HG02623 (cell line): ENCODE measurements around the gene CCDC57.
A peak's percentile ranks its signal among the peaks of the same experiment; 100 is the strongest.

Source experiments
- ATAC-seq: cut with Tn5 transposase; IDR thresholded peaks from one replicate; pipeline ENCODE4 v1.9.1; 2021; ENCODE audit warnings: moderate library complexity; ENCODE audit not compliant: unreplicated experiment

CCDC57 gene

DNA sequence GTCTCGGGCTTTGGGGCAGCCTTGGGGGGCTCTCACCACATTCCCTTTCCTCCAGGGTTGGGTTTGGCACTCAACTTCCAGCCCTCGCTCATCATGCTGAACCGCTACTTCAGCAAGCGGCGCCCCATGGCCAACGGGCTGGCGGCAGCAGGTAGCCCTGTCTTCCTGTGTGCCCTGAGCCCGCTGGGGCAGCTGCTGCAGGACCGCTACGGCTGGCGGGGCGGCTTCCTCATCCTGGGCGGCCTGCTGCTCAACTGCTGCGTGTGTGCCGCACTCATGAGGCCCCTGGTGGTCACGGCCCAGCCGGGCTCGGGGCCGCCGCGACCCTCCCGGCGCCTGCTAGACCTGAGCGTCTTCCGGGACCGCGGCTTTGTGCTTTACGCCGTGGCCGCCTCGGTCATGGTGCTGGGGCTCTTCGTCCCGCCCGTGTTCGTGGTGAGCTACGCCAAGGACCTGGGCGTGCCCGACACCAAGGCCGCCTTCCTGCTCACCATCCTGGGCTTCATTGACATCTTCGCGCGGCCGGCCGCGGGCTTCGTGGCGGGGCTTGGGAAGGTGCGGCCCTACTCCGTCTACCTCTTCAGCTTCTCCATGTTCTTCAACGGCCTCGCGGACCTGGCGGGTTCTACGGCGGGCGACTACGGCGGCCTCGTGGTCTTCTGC lies 24.6 kb upstream of the CCDC57 start:
- ATAC-seq, result no peak

DNA sequence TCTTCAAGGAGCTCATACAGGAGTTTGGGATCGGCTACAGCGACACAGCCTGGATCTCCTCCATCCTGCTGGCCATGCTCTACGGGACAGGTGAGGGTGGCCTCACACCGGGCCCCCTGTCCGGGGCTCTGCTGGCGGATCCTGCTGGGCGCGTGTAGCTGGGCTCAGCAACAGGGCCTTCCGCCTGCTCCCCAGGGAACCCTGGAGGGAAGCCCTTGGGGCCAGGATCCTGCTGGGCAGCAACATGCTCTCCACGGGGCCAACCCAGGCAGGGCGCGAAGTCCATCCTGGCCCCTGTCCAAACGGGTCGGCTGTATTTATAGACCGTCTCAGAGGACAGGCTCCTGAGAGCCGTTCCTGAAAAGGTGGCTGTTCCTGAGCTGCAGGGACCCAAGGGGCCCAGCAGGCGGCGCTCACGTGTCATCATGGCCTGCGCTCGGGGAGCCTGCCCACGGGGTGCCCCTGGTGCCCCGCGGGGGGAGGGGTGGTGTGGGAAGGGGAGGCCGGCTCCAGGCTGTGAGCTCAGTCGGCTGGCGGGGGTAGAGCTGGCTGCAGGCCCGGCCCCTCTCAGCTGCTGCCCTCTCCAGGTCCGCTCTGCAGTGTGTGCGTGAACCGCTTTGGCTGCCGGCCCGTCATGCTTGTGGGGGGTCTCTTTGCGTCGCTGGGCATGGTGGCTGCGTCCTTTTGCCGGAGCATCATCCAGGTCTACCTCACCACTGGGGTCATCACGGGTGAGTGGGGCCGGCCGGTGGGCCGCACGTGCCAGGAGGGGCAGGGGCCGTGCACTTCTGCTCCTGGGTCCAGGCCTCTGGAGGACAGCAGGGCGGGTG lies 23.7 kb upstream of the CCDC57 start:
- no peak for ATAC-seq

DNA sequence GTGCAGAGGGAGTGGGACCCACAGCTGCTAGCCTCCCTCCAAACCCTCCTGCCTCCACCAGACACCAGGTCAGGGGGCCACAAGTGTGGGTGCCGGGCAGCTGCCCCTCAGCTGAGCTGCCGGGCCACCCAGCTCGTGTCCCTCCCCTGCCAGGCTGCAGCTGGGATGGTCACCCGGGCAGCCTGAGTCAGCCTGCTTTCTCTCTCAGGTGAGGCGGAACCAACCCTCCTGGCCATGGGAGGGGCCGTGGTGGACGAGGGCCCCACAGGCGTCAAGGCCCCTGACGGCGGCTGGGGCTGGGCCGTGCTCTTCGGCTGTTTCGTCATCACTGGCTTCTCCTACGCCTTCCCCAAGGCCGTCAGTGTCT lies 23.1 kb upstream of the CCDC57 start:
- no peak for ATAC-seq

GRCh38 chr17:82235056-82235774 lies 22.6 kb upstream of the CCDC57 start:
- ATAC-seq, result no peak

DNA sequence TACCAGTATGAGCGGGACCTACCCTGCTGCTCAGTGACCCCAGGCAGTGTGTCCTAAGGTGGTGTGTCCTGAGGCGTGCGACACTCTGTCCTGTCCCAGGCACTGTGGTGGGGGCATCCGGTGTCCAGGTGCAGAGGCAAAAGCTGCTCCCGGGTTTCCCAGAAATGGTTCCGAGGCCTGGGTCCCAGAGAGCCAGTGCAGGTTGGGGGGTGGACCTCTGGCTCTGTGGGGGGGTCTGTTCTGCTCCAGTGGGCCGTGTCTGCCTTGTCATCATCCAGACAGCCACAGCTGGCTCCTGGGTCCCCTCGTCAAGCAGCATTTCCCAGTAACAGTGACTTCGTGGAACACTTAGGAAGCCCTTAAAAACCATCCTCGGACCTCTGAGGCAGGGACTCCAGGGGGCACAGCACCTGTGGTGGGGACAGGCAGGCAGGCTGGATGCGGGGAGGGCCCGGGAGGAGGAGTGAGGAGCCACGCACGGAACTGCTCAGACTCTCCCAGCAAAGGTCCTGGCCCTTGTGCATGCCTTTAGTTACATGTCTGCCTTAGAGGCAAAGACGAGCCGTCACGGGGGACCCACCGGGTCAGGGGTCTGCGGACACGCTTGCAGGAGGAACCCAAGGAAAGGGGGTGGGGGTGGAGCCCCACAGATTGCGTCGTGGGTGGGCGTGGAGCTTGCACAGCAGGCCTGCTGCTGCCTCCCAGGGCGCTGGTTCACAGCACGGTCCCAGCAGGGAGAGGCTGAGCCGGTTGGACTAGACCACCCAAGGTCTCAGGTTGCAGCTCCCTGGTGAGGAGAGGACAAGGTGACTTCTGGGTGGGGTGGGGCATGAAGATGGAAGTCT lies 21.8 kb upstream of the CCDC57 start:
- ATAC-seq, result no peak

DNA sequence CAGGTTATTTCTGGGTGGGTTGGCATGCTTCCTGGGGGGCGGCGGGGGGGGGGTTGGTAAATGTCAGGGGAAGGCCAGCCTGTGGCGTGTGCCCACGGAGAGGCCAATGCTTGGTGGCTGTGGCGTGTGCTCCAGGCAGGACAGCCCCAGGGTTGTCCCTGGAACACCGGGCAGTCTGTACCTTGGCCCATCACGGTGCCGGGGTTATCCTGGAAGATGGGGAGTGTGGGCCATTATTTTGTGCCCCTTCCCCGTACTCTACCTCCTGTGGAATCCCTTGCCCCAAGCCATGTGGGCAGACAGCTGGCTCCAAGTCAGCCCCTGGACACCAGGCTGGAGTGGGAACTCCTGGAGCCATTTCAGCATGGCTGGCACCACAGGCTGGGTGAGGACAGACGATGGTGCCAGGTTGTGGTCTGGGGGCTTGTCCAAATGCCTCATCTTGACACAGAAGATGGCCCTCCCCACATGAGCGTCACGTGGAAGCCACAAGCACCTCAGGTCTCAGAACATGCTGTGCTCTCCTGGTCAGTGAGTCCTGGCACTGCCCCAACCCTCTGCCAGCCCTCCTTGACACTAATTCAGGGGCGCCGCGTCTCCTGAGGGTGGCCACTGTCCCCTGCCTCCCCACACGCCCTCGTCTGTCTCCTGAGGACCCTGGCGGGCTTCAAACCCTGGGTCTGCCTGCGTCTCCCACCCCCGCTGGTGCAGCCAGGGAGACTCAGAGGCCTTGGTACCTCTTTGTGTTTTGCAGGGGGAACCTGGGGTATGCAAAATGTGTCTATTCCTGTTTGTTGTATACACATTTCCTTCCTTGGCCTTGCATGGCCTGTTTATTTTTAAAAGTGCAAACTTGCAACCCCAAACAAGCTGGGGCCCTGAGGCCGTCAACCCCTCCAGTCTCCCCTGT lies 20.5 kb upstream of the CCDC57 start:
- ATAC-seq, result no peak

- ATAC-seq, result no peak
These were observed 19.7 kb upstream of the CCDC57 start for GRCh38 chr17:82232322-82232820.

GRCh38 chr17:82231562-82232321 lies 19.1 kb upstream of the CCDC57 start:
- ATAC-seq, result no peak

- no peak for ATAC-seq
These were observed 18.6 kb upstream of the CCDC57 start for GRCh38 chr17:82231312-82231561.

DNA sequence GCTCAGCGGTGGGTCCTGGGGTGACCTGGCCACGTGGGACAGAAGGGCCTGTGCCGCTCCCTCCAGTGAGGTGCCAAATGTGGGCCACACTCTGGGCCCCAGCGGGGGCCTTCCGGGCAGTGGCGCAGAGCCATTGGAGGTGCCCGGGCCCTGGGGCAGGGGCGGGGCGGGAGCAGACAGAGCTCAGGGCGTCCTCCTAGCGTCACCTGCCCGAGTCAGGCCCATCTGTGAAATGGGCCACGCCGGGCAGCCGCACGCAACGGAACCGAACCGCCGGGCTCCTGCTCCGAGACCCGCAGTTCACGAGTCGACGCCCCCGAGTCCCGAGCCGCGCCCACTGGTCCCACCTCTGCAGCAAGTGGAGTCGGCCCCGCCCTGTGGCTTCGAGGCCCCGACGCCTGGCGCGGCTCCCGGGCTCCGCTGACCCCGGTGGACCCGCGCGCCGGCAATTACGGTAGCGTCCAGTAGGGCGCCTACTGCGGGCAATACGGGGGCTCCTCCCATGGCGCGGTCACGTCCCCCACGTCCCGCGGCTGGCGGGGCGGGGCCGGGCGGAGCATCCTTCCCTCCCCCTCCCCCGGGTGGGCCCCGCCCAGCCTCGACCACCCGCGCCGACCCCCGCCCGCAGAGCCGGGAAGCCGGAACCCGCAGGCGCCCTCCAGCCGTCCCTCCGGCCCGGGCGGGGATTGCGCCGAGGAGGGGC lies 18.1 kb upstream of the CCDC57 start:
- ATAC-seq, result peak; percentile 39

GRCh38 chr17:82229698-82230608 lies 17.3 kb upstream of the CCDC57 start:
- ATAC-seq, result no peak

DNA sequence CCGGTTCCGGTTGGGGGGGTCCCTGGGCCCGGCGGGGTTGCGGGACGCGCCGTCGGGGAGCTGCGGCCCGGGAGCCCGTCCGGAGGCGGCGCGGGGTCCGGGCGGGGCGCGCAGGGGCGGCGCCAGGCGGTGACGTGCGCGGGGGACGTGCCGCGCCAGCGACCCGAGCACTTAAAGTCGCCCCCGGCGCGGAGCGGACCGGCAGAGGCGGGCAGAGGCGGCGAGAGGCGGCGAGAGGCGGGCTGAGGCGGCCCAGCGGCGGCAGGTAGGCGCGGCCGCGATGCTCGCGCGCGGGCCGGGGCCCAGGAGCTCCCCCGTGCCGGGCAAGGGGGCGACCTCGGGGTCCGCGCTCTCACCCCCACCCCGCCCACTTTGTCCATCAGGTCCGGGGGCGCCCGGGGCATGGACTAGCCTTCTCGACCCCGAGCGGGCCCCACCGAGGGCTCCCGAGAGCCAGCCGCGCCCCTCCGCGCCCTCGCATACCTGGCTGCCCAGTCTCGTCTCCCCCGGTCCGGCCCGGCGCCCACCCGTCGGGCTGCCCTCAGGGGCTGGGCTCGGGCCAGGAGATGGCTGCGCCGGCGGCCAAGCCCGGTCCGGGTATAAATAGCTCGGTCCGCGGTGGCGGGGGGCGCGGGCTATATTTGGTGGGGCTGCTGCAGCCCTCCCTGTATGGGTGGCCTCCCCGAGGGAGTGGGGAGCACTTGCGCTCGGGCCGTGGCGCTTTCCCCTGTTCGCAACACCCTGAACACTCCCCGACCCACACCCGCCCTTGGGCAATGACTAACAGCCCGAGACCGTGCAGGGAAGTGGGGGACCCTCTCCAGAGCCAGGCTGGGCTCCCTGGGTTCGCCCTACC lies 16.4 kb upstream of the CCDC57 start, which contains the start of gene SLC16A3:
TSS of gene SLC16A3 (plus strand) at position 201 of the 856 bp plus-strand sequence. CDS start 6,967 bp downstream, outside the sequence.
- peak; percentile 29 for ATAC-seq

- peak; percentile 24 for ATAC-seq
These were observed 15.7 kb upstream of the CCDC57 start for GRCh38 chr17:82228278-82228841.

DNA sequence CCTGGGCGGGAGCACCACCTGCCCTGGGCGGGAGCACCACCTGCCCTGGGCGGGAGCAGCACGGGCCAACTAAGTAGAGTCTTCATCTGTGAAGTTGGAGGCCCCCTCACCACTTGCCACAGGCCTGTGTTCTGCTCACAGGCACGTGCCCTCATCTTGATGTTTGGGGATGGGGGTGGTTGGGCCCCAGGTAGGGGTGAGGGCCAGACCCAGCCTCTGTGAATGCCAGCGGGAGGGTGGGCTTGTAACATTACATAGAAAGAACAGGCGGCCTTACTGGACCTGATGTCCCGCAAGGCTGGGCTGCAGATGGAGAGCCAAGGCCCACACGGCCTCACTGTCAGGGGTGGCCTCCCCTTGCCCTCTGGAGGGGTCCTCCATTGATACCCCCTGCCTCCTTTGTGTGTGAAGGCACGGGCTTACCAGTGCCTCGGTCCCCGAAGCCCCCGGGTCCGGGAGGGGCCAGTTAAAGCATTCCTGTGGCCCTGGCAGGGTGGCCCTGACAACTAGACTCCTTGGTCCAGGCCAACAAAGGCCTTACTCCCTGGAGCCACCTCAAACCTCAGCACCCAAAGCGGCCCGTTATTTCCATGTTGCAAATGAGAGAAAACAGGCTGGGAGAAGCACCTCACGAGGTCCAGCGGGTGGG lies 15.1 kb upstream of the CCDC57 start:
- no peak for ATAC-seq

- no peak for ATAC-seq
These were observed 14.4 kb upstream of the CCDC57 start for GRCh38 chr17:82226809-82227628.
